ENCODE data around the gene FMNL3.

DNA sequence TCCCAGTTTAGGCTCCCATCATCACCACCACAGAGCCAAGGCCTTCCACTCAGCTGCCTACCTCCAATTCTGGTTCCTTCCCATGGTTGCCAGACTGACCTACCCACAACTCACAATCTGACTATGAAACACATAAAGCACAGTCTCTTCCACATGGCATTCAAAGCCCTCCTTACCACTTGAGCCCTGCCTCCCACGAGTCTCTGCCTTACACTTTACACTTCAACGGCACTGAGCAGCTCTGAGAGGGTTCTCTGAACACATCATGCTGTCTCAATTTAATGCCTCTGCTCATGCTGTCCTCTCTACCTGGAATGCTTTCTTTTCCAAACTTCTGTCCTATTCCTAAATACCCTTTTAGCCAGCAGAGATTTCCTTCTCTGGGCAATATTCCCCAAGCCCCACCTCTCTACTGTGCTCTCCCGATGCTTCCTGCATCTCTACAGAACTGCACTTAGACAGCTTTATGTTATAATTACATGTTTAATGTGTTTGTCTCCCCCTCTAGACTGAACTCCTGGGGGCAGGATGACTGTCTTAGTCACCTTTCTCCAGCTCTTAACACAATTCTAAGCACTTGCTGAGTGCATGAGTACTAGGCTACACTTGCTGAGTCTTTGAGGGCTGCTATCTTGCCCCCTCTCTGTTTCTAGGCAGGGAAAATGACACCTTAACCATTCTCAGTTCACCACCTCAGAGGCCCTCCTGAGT, 23.5 kb downstream of the FMNL3 start:
- TF ChIP-seq, protein P1, sequence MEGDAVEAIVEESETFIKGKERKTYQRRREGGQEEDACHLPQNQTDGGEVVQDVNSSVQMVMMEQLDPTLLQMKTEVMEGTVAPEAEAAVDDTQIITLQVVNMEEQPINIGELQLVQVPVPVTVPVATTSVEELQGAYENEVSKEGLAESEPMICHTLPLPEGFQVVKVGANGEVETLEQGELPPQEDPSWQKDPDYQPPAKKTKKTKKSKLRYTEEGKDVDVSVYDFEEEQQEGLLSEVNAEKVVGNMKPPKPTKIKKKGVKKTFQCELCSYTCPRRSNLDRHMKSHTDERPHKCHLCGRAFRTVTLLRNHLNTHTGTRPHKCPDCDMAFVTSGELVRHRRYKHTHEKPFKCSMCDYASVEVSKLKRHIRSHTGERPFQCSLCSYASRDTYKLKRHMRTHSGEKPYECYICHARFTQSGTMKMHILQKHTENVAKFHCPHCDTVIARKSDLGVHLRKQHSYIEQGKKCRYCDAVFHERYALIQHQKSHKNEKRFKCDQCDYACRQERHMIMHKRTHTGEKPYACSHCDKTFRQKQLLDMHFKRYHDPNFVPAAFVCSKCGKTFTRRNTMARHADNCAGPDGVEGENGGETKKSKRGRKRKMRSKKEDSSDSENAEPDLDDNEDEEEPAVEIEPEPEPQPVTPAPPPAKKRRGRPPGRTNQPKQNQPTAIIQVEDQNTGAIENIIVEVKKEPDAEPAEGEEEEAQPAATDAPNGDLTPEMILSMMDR (conservative IDR thresholded peaks at IDR 0.05) = no peak
- no peak for TF ChIP-seq EZH2 (IDR thresholded peaks at IDR 0.05; ENCODE audit: low read depth)
